ENCODE measurements around the gene ADAP1.

The ADAP1 gene

DNA sequence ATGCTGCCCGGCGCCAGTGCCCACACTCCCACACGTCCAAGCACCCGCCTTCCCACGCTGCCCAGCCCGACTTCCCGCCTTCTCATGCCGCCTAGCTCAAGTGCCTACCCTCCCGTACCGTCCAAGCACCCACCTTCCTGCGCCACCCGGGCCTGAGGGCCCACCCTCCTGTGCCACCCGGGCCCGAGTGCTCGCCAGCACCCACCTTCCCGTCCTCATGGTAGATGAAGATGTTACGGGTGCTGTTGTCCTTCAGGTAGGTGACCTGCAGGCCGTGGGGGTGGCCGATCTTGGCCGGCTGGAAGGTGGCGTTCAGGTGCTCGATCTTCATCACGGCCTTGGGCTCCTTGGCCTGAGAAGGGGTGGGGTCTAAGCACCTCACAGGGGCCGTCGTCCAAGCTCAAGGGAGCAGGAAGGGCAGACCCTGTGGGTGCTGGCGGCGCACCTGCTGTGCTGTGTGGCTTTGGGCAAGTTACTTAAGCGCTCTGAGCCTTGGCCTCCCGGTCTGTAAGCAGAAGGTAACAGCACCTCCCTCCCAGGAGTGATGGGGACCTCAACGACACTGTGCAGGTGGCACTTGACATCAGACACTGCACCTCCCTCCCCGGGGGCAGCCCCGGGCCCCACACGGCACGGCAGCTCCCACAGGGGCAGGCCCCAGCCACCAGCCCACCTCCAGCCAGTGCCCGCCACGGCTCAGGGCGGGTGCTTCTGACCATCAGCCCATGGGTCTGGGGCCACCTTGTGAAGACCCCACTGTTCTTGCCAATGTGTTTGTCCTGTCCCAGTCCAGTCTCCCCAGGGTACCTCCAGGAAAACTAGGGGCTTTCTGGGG, 50.3 kb downstream of the ADAP1 start:
- FAIRE-seq = no peak

- no peak for FAIRE-seq
These were observed 51.5 kb downstream of the ADAP1 start for GRCh38 chr7:902996-903395.

DNA sequence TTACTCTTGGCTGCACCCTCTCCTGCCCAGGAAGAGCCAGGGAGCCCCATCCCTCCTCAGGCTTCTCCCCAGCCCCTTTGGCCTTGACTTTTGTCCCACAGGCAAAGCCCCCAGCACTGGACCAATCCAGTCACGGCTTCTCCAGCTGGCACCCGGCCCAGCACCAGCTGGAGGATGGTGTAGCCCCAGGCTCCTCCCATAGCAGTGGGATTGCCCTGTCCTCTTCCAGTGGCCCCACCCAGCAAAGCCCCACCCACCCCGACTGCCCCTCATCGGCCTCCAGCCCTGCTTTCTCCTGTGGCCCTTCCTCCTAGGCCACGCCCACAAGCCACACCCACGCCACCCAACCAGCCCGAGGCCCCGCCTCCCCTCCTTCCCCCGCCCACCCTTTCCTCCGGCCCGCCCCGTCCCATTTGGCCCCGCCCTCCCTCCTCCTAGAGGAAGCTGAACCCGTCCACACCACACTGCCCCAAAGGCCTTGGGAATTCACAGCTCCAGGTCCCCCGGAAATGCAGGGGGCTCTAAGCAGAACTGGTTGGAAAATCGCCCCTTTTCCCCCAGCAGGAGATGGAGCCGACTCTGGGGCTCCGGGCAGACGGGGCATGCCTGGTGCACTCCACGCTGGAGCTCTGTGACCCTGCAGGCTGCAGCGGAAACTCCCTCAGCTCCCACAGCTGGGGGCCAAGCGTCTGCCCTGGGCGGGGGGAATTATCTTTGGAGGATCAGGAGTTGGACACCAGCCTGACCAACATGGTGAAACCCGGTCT, 52.9 kb downstream of the ADAP1 start:
- FAIRE-seq = no peak

DNA sequence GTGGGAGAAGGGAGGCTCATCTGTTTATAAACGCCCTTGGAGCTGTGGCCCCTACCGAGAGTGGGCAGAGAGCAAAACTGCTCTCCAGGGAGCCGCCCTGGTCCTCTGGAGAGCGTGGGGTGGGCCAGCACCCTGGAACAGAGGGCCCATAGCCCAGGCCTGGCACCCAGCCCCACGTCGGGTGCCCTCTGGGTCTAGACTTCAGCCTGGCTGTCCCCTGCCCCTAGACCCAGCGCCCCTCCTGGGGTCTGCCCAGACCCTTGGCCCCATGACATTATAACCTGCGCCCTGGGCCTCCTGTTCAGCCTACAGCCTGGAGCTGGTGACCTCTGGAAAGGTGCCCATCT, 53.5 kb downstream of the ADAP1 start:
- FAIRE-seq = no peak

GRCh38 chr7:900331-901040, 54.0 kb downstream of the ADAP1 start:
- FAIRE-seq = no peak

DNA sequence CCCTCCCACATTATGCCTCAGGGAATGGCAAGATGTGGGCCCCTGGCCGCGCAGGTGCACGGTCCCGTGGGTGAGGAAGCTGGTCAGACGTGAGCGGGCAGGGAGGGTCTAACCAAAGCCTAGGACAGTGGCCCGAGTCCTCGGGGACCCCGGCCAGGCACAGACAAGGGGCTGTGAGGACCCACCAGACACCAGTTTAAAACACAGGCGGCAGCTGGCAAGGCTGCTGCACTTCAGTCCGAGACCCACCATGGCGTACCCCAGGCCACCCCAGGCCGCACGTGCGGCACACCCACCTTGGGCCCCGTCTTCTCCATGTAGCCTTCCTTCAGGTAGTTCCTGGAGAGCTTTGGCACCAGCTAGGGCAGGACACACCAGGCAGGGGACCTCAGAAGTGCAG, 54.7 kb downstream of the ADAP1 start:
- FAIRE-seq = no peak

- no peak for FAIRE-seq
These were observed 55.4 kb downstream of the ADAP1 start for GRCh38 chr7:898855-899681.

DNA sequence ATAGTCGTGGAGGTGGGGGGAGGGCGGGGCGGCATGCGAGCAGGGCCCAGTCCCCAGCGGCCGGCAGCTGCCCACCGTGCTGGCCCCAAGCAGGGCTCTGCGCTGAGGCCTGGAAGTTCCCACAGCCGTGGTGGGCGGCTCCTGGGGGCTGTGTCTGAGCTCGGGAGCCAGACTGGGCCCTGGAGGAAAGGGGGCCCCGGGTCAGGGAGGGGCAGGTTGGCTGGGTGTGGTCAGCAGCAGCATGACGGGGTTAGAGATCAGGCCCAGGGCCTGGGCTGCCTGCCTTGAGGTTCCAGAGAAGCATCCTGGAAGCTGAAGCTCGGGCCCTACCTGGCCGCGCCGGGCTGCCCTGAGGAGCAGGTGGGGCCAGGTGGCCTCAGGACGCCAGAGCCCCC, 56.0 kb downstream of the ADAP1 start:
- no peak for FAIRE-seq

GRCh38 chr7:897771-898376, 56.6 kb downstream of the ADAP1 start:
- no peak for FAIRE-seq

GRCh38 chr7:897086-897485, 57.4 kb downstream of the ADAP1 start:
- FAIRE-seq = no peak

DNA sequence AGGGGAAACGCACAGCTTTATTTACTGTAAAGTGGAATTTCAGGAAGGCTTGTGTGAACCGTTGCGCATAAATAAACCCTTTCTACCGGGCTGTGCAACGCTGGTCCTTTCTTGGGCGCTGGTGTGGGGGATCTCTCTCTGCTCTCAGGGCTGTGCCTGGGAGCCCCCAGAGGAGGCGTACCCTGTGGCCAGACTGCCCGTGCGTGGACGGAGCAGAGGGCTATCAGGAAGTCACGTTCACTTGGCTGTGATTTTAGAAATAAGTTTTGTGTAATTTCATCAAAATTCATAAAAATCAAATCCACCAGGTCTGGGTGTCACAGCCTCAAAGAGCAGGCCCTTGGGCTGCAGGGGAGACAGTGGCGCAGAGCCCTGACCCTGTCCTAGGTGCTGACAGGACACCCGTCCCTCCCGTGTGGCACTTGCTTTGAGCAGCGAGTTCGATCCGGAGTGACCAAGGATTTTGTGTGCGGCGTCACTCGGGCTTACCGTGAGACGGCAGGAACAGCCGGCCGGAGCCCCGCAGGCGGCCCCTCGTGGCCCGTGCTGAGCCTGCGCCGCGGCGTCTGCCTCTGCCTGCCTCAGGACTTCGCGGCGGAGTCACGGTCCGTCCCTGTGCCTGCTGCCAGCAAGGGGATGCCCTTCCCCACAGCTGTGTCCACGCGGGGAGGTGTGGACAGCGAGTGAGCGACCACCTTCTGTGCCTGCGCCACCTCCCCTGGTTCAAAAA, 58.0 kb downstream of the ADAP1 start:
- no peak for FAIRE-seq

DNA sequence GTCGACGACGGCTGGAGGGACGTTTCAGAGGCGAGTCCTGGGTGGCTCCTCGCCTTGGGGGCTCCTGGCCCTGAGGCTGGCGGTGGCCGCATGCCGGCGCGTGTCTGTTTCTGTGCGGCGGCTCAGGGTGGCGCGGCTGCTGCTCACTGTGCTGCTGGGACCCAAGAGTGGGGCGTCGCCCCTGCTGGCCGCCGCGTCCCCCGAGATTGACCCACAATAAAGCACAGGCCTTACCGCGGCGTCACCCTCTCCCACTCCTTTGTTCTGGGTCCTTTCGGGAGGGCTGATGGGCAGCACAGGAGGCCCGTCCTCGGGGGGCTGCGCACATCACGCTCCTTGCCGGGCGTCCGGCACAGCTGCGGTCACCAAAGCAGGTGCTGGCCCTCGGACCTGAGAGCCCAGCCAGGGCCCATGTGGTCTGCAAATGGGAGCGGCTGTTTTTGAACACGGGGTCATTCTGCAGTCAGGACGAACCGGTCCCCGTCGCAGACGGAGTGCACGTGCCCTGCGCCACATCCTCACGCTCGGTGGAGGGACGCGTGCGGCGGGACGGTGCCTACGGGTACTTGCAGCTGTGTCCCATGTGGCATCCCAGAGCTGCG, 58.9 kb downstream of the ADAP1 start:
- FAIRE-seq = no peak

DNA sequence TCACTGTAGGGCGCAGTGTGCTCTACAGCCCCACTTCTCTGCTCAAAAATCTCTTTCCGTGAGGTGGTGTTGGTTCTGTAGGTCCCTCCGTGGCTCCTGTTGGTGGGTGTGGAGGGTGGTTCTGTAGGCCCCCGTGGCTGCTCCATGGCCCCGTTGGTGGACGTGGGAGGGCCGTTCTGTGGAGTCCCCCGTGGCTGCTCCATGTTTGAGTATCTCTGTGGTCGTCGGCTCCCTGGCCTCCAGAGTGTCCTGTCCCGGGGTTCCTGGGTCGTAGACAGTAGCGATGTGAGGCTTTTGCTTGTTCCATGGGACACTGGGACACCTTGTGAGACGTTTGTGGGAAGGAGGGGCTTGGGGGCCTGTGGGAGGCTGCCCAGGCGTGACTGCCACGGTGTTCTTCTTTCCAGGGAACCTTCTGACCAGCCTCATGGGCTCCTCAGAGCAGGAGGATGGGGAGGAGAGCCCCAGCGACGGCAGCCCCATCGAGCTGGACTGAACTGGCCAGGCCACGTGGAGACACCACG, 59.5 kb downstream of the ADAP1 start:
- FAIRE-seq = no peak

- no peak for FAIRE-seq
These were observed 60.2 kb downstream of the ADAP1 start for GRCh38 chr7:894164-894867.

DNA sequence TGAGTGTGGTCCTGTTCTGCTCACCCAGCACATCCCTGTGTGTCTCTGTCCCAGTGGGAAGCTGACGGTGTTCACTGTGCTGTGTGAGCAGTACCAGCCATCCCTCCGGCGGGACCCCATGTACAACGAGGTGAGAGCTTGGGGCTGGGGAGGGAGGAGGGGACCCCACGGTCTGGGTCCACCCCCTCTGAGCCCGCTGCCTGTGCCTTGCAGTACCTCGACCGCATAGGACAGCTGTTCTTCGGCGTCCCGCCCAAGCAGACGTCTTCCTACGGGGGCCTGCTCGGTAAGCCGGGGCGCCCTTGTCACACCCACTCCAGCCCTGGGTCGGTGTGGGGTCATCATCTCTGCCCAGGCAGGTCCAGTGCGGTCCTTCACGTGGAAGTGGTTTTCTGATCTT, 60.8 kb downstream of the ADAP1 start:
- FAIRE-seq = no peak

- FAIRE-seq = no peak
These were observed 61.6 kb downstream of the ADAP1 start for GRCh38 chr7:892648-893593.

DNA sequence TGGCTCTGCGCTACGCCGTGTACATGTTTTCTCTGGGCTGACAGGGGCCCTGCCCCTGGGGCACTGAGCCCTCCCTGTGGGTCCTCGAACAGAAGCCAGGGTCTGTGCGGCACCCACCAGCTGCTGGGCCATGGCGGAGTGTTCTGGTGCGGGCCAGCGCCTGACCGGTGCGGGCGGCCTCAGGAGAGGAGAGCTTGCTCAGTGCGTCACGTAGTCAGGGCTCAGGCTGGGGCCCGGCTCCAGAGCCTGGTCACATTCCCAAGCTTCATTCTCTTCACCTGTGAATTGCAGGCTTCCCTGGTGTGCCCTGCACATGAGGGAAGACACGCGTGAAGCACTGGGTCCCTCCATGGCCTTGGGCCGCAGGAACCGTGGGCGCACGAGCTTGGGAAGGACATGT, 62.7 kb downstream of the ADAP1 start:
- FAIRE-seq = no peak

GRCh38 chr7:891291-891690, 63.2 kb downstream of the ADAP1 start:
- FAIRE-seq = no peak

GRCh38 chr7:890868-891267, 63.6 kb downstream of the ADAP1 start:
- no peak for FAIRE-seq

All from islet of Langerhans (tissue), 1 donor.